Stimulated activated memory B cell treated with anti-CD40 and anti-IgM and Interleukin-4, amounts not matched to agents 10 μg/mL and 1 μg/mL and 100 μg/mL, for 72 hours (primary cell): Measurements from ENCODE around the gene CUL1.

Source experiments
- ATAC-seq: fragments of 150-1000 bp; cut with Tn5 transposase; 2 replicates; pipeline ENCODE4 v1.10.0; 2021
- H3K27ac Mint-ChIP-seq: one replicate; pipeline ENCODE4 v1.8.0; 2022; ENCODE audit warnings: mild to moderate bottlenecking, mixed read lengths
- H3K27me3 Mint-ChIP-seq: one replicate; pipeline ENCODE4 v1.8.0; 2022; ENCODE audit warnings: mixed read lengths
- H3K36me3 Mint-ChIP-seq: one replicate; pipeline ENCODE4 v1.8.0; 2022; ENCODE audit warnings: mixed read lengths
- H3K4me1 Mint-ChIP-seq: one replicate; pipeline ENCODE4 v1.8.0; 2022; ENCODE audit warnings: mixed read lengths
- H3K4me3 Mint-ChIP-seq: one replicate; pipeline ENCODE4 v1.8.0; 2022; ENCODE audit warnings: mild to moderate bottlenecking, moderate library complexity, mixed read lengths
- H3K9me3 Mint-ChIP-seq: one replicate; pipeline ENCODE4 v1.8.0; 2022; ENCODE audit warnings: mixed read lengths

Gene CUL1

GRCh38 chr7:148791546-148791945 lies 92.8 kb downstream of the CUL1 start:
- Mint-ChIP-seq H3K4me1 (no peaks in the 10 kb centered on the region), H3K4me3 (no peak overlapping the region)
- ATAC-seq, result no peak

GRCh38 chr7:148793590-148793989 lies 94.9 kb downstream of the CUL1 start:
- Mint-ChIP-seq H3K4me3 (no peak overlapping the region), H3K4me1 (no peaks in the 10 kb centered on the region), H3K36me3 (peaks cover 80% of the 10 kb centered on the region), H3K27ac (peak overlapping the region; percentile 40), H3K9me3 (no peaks in the 10 kb centered on the region), H3K27me3 (no peaks in the 10 kb centered on the region)
- ATAC-seq, result no peak

More at GRCh38 chr7:148791546-148791945, 92.8 kb downstream of the CUL1 start:
- H3K36me3 Mint-ChIP-seq, result peaks cover 84% of the 10 kb centered on the region
- H3K27me3 Mint-ChIP-seq, result no peaks in the 10 kb centered on the region
- no peak overlapping the region for H3K27ac Mint-ChIP-seq
- no peaks in the 10 kb centered on the region for H3K9me3 Mint-ChIP-seq

GRCh38 chr7:148794476-148794875 lies 95.8 kb downstream of the CUL1 start:
- no peak overlapping the region for H3K4me3 Mint-ChIP-seq
- H3K4me1 Mint-ChIP-seq, result no peaks in the 10 kb centered on the region
- ATAC-seq, result no peak
- peaks cover 80% of the 10 kb centered on the region for H3K36me3 Mint-ChIP-seq
- no peak overlapping the region for H3K27ac Mint-ChIP-seq
- H3K27me3 Mint-ChIP-seq, result no peaks in the 10 kb centered on the region
- H3K9me3 Mint-ChIP-seq, result no peaks in the 10 kb centered on the region

- Mint-ChIP-seq H3K4me1 (no peaks in the 10 kb centered on the region), H3K27ac (no peak overlapping the region), H3K9me3 (no peaks in the 10 kb centered on the region), H3K27me3 (no peaks in the 10 kb centered on the region), H3K4me3 (no peak overlapping the region), H3K36me3 (peaks cover 82% of the 10 kb centered on the region)
- ATAC-seq, result no peak
These were observed 98.1 kb downstream of the CUL1 start for GRCh38 chr7:148796841-148797240.

GRCh38 chr7:148799893-148800555 lies 101.3 kb downstream of the CUL1 start:
- H3K27ac Mint-ChIP-seq, result no peak overlapping the region
- H3K9me3 Mint-ChIP-seq, result no peaks in the 10 kb centered on the region
- no peaks in the 10 kb centered on the region for H3K4me1 Mint-ChIP-seq
- no peak for ATAC-seq
- no peaks in the 10 kb centered on the region for H3K27me3 Mint-ChIP-seq
- peaks cover 69% of the 10 kb centered on the region for H3K36me3 Mint-ChIP-seq
- no peak overlapping the region for H3K4me3 Mint-ChIP-seq

- Mint-ChIP-seq H3K36me3 (peaks cover 69% of the 10 kb centered on the region), H3K4me3 (no peak overlapping the region), H3K4me1 (no peaks in the 10 kb centered on the region), H3K9me3 (no peaks in the 10 kb centered on the region), H3K27me3 (no peaks in the 10 kb centered on the region), H3K27ac (no peak overlapping the region)
- no peak for ATAC-seq
These were observed 102.0 kb downstream of the CUL1 start for GRCh38 chr7:148800677-148801076.

- Mint-ChIP-seq H3K9me3 (no peaks in the 10 kb centered on the region), H3K36me3 (peaks cover 68% of the 10 kb centered on the region)
- no peak for ATAC-seq
These were observed 103.4 kb downstream of the CUL1 start for GRCh38 chr7:148802101-148802493.

GRCh38 chr7:148803094-148803493 lies 104.4 kb downstream of the CUL1 start:
- no peak for ATAC-seq
- Mint-ChIP-seq H3K4me3 (no peak overlapping the region), H3K4me1 (no peaks in the 10 kb centered on the region), H3K27me3 (no peaks in the 10 kb centered on the region), H3K36me3 (peaks cover 67% of the 10 kb centered on the region), H3K9me3 (no peaks in the 10 kb centered on the region), H3K27ac (no peak overlapping the region)

More at GRCh38 chr7:148802101-148802493, 103.4 kb downstream of the CUL1 start:
- Mint-ChIP-seq H3K27ac (no peak overlapping the region), H3K4me3 (no peak overlapping the region), H3K27me3 (no peaks in the 10 kb centered on the region), H3K4me1 (no peaks in the 10 kb centered on the region)

GRCh38 chr7:148804343-148805235 lies 105.9 kb downstream of the CUL1 start:
- H3K4me1 Mint-ChIP-seq, result no peaks in the 10 kb centered on the region
- peaks cover 60% of the 10 kb centered on the region for H3K36me3 Mint-ChIP-seq
- no peaks in the 10 kb centered on the region for H3K27me3 Mint-ChIP-seq
- no peak overlapping the region for H3K27ac Mint-ChIP-seq
- H3K4me3 Mint-ChIP-seq, result no peak overlapping the region
- no peaks in the 10 kb centered on the region for H3K9me3 Mint-ChIP-seq
- no peak for ATAC-seq

GRCh38 chr7:148806187-148806586 lies 107.5 kb downstream of the CUL1 start:
- Mint-ChIP-seq H3K36me3 (peaks cover 57% of the 10 kb centered on the region), H3K9me3 (no peaks in the 10 kb centered on the region), H3K4me3 (no peak overlapping the region), H3K27ac (no peak overlapping the region), H3K4me1 (no peaks in the 10 kb centered on the region), H3K27me3 (no peaks in the 10 kb centered on the region)
- ATAC-seq, result no peak

- no peaks in the 10 kb centered on the region for H3K4me1 Mint-ChIP-seq
- no peak overlapping the region for H3K4me3 Mint-ChIP-seq
- ATAC-seq, result no peak
- no peak overlapping the region for H3K27ac Mint-ChIP-seq
- no peaks in the 10 kb centered on the region for H3K9me3 Mint-ChIP-seq
- no peaks in the 10 kb centered on the region for H3K27me3 Mint-ChIP-seq
- H3K36me3 Mint-ChIP-seq, result peaks cover 53% of the 10 kb centered on the region
These were observed 108.7 kb downstream of the CUL1 start for GRCh38 chr7:148807436-148807835.

GRCh38 chr7:148809856-148810255 lies 111.2 kb downstream of the CUL1 start:
- peaks cover 47% of the 10 kb centered on the region for H3K36me3 Mint-ChIP-seq
- H3K27me3 Mint-ChIP-seq, result no peaks in the 10 kb centered on the region
- no peak for ATAC-seq
- no peak overlapping the region for H3K4me3 Mint-ChIP-seq
- H3K4me1 Mint-ChIP-seq, result peaks cover 8% of the 10 kb centered on the region
- H3K9me3 Mint-ChIP-seq, result no peaks in the 10 kb centered on the region
- H3K27ac Mint-ChIP-seq, result no peak overlapping the region

- Mint-ChIP-seq H3K27me3 (no peaks in the 10 kb centered on the region), H3K4me3 (no peak overlapping the region), H3K36me3 (peaks cover 34% of the 10 kb centered on the region), H3K27ac (no peak overlapping the region), H3K9me3 (no peaks in the 10 kb centered on the region), H3K4me1 (peaks cover 14% of the 10 kb centered on the region)
- ATAC-seq, result no peak
These were observed 113.2 kb downstream of the CUL1 start for GRCh38 chr7:148811892-148812291.

GRCh38 chr7:148813890-148814289 lies 115.2 kb downstream of the CUL1 start:
- ATAC-seq, result no peak
- H3K36me3 Mint-ChIP-seq, result peaks cover 41% of the 10 kb centered on the region
- H3K27ac Mint-ChIP-seq, result no peak overlapping the region
- no peaks in the 10 kb centered on the region for H3K9me3 Mint-ChIP-seq
- no peaks in the 10 kb centered on the region for H3K27me3 Mint-ChIP-seq
- peaks cover 14% of the 10 kb centered on the region for H3K4me1 Mint-ChIP-seq
- no peak overlapping the region for H3K4me3 Mint-ChIP-seq

- Mint-ChIP-seq H3K4me3 (no peak overlapping the region), H3K9me3 (no peaks in the 10 kb centered on the region), H3K27me3 (no peaks in the 10 kb centered on the region), H3K27ac (no peak overlapping the region), H3K36me3 (peaks cover 31% of the 10 kb centered on the region), H3K4me1 (peaks cover 14% of the 10 kb centered on the region)
- ATAC-seq, result no peak
These were observed 116.3 kb downstream of the CUL1 start for GRCh38 chr7:148814922-148815559.
